DOHH2 (cell line): ENCODE data around the gene MMEL1.
"Not testable (repeated sequence)": the region's sequence is repeated elsewhere in the genome, so short reads cannot be mapped to it uniquely, and the experiment has no call there.

Experiments
- H3F3A ChIP-seq: fragments of 200-600 bp; sonication (generic), shearing (Covaris generic); 2 replicates; pipeline ENCODE4 v1.6.0; 2016; ENCODE audit warnings: antibody characterized with exemption, mild to moderate bottlenecking; ENCODE audit not compliant: control insufficient read depth, insufficient read depth
- H3K27ac ChIP-seq: fragments of 200-600 bp; sonication (generic); 2 replicates; pipeline ENCODE4 v1.5.1; 2014; ENCODE audit warnings: low read depth, mild to moderate bottlenecking, low read length, moderate library complexity
- H3K27me3 ChIP-seq: fragments of 200-600 bp; sonication (generic); 2 replicates; pipeline ENCODE4 v1.6.1; 2014; ENCODE audit warnings: mild to moderate bottlenecking, low read length, mixed read lengths; ENCODE audit not compliant: control insufficient read depth
- H3K36me3 ChIP-seq: fragments of 200-600 bp; sonication (generic); 2 replicates; pipeline ENCODE4 v1.6.1; 2014; ENCODE audit warnings: mild to moderate bottlenecking, low read length, moderate library complexity, mixed read lengths; ENCODE audit not compliant: control insufficient read depth
- H3K4me1 ChIP-seq: fragments of 200-600 bp; sonication (generic); 2 replicates; pipeline ENCODE4 v1.6.1; 2014; ENCODE audit warnings: mild to moderate bottlenecking, low read length, mixed read lengths; ENCODE audit not compliant: control insufficient read depth
- H3K4me2 ChIP-seq: fragments of 200-600 bp; sonication (generic); 2 replicates; pipeline ENCODE4 v1.6.0; 2014; ENCODE audit warnings: mild to moderate bottlenecking, low read length, moderate library complexity
- H3K4me3 ChIP-seq: fragments of 200-600 bp; sonication (generic); 2 replicates; pipeline ENCODE4 v1.5.1; 2014; ENCODE audit warnings: mild to moderate bottlenecking, low read length, mixed read lengths
- H3K79me2 ChIP-seq: fragments of 200-600 bp; sonication (generic); 2 replicates; pipeline ENCODE4 v1.6.1; 2014; ENCODE audit warnings: mild to moderate bottlenecking, low read length, mixed read lengths; ENCODE audit not compliant: control insufficient read depth
- H3K9me2 ChIP-seq: fragments of 200-600 bp; sonication (generic); replicated peaks from 2 replicates; pipeline ENCODE4 v1.6.1; 2014; ENCODE audit warnings: mild to moderate bottlenecking, low read length, mixed read lengths; ENCODE audit not compliant: control insufficient read depth
- H3K9me3 ChIP-seq: fragments of 200-600 bp; sonication (generic); 2 replicates; pipeline ENCODE4 v1.6.1; 2014; ENCODE audit warnings: antibody characterized with exemption, low read length, mixed read lengths; ENCODE audit not compliant: control insufficient read depth, insufficient read depth
- H4K20me1 ChIP-seq: fragments of 200-600 bp; sonication (generic); 2 replicates; pipeline ENCODE4 v1.6.0; 2014; ENCODE audit warnings: low read depth, mild to moderate bottlenecking, antibody characterized with exemption, low read length, moderate library complexity; ENCODE audit not compliant: control insufficient read depth, insufficient read depth
- EZH2phosphoT487 ChIP-seq: fragments of 200-600 bp; sonication (generic); IDR thresholded peaks from 2 replicates; pipeline ENCODE4 v1.6.1; 2017; ENCODE audit warnings: borderline replicate concordance, mild to moderate bottlenecking, antibody characterized with exemption, low read length, moderate library complexity, mixed read lengths
- TF ChIP-seq, protein P1 (sequence below): fragments of 200-600 bp; sonication (generic); IDR thresholded peaks from one replicate; pipeline ENCODE4 v1.5.1; 2014; ENCODE audit warnings: antibody characterized with exemption, mild to moderate bottlenecking, low read depth, low read length; ENCODE audit not compliant: poor library complexity, severe bottlenecking

Gene MMEL1

DNA sequence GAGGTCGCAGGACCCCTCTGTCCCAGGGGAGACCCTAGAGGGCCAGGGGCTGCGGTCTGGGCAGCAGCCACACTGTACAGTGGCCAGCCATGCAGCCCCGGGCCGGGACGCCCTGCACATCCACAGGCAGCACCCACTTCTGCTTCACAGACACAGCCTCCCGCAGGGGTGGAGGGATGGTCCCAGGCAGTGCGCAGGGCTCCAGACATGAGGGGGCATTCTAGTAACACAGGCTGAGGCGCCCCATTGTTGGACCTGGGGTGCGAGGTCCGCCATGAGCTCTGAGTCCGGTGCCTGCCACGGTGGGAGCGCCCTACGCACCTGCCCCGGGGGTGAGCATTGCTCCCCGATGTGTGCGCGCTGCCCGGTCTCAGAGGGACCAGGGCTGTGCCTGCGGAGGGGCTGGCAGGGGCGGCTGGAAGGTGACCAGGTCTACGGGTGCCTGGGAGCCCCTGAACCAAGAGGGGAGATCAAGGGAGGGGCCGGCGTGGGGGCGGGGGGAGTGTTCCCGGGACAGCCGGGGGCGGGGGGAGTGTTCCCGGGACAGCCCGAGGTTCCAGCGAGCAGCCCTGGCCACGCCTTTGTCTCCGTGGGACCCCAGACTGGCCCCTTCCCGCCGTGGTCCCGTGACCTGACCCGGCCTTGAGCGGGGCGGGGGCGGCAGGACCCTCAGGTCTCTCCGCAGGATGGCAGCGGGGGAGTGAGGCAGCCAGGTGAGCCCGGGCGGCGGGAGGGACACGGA lies 4.5 kb downstream of the MMEL1 start:
- no peak for TF ChIP-seq EZH2phosphoT487
- TF ChIP-seq, protein P1, sequence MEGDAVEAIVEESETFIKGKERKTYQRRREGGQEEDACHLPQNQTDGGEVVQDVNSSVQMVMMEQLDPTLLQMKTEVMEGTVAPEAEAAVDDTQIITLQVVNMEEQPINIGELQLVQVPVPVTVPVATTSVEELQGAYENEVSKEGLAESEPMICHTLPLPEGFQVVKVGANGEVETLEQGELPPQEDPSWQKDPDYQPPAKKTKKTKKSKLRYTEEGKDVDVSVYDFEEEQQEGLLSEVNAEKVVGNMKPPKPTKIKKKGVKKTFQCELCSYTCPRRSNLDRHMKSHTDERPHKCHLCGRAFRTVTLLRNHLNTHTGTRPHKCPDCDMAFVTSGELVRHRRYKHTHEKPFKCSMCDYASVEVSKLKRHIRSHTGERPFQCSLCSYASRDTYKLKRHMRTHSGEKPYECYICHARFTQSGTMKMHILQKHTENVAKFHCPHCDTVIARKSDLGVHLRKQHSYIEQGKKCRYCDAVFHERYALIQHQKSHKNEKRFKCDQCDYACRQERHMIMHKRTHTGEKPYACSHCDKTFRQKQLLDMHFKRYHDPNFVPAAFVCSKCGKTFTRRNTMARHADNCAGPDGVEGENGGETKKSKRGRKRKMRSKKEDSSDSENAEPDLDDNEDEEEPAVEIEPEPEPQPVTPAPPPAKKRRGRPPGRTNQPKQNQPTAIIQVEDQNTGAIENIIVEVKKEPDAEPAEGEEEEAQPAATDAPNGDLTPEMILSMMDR = no peak
- H3K4me2 ChIP-seq = no peak overlapping the region
- no peaks in the 10 kb centered on the region for H3K27me3 ChIP-seq
- H3F3A ChIP-seq = no peaks in the 10 kb centered on the region
- no peaks in the 10 kb centered on the region for H3K79me2 ChIP-seq
- no peaks in the 10 kb centered on the region for H4K20me1 ChIP-seq
- H3K9me2 ChIP-seq = no peaks in the 10 kb centered on the region
- H3K36me3 ChIP-seq = no peaks in the 10 kb centered on the region
- no peak overlapping the region for H3K27ac ChIP-seq
- peaks cover 15% of the 10 kb centered on the region for H3K9me3 ChIP-seq
- no peaks in the 10 kb centered on the region for H3K4me1 ChIP-seq
- H3K4me3 ChIP-seq = no peak overlapping the region

DNA sequence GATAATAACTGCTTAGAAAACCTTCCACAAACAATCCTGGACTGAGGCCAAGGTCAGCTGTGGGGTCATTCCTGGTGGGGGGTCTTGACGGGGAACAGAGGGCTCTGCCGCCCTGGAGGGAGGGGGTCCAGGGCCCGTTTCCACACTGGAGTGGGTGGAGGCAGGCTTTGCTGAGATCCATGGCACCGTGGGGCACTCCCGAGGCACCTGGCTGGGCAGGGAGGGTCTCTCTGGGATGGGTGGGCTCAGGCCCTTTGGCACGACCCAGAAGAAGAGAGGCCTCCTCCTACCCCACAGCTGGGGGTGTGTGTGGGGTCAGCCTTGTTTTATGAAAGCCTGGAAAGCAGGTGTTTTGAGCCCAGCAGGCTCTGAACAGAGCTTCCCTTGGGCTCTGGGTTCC lies 5.1 kb downstream of the MMEL1 start:
- no peaks in the 10 kb centered on the region for H3F3A ChIP-seq
- H3K4me3 ChIP-seq = no peak overlapping the region
- peaks cover 15% of the 10 kb centered on the region for H3K9me3 ChIP-seq
- no peak overlapping the region for H3K4me2 ChIP-seq
- no peaks in the 10 kb centered on the region for H3K36me3 ChIP-seq
- H3K4me1 ChIP-seq = no peaks in the 10 kb centered on the region
- no peaks in the 10 kb centered on the region for H3K79me2 ChIP-seq
- H3K27me3 ChIP-seq = no peaks in the 10 kb centered on the region
- H3K9me2 ChIP-seq = no peaks in the 10 kb centered on the region
- TF ChIP-seq EZH2phosphoT487 = no peak
- TF ChIP-seq, protein P1 = no peak
- no peak overlapping the region for H3K27ac ChIP-seq
- no peaks in the 10 kb centered on the region for H4K20me1 ChIP-seq

DNA sequence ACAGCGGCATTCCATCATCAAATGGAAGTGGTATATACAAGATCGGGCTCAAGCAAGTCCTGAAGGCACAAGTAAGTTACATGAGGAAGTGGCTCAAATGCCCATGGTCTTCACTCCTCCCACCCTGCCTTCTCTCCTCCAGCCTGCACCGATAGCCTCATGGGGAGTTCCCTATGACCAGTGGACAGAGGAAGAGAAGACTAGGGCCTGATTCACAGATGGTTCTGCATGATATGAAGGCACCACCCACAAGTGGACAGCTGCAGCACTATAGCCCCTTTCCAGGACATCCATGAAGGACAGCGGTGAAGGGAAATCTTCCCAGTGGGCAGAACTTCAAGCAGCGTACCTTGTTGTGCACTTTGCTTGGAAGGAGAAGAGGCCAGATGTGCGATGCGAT lies 7.1 kb downstream of the MMEL1 start:
- H3K9me2 ChIP-seq, H3K27me3 ChIP-seq, H3K4me3 ChIP-seq, H3K27ac ChIP-seq, H3K36me3 ChIP-seq, H3K4me1 ChIP-seq, H3F3A ChIP-seq, H3K79me2 ChIP-seq, H3K4me2 ChIP-seq, H4K20me1 ChIP-seq: not testable (repeated sequence)
- peaks cover 11% of the 10 kb centered on the region for H3K9me3 ChIP-seq

DNA sequence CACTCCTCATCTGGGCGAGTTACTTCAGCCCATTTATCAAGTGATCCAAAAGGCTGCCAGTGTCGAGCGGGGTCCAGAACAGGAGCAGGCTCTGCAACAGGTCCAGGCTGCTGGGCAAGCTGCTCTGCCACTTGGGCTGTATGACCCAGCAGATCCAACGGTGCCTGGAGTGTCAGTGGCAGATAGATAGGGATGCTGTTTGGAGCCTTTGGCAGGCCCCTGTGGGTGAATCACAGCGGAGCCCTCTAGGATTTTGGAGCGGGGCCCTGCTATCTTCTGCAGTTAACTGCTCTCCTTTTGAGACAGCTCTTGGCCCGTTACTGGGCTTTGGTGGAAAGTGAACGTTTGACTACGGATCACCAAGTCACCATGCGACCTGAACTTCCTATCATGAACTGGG lies 7.5 kb downstream of the MMEL1 start:
- Histone ChIP-seq H3K9me2 (no peaks in the 10 kb centered on the region), H3K4me3 (no peak overlapping the region), H3K36me3 (no peaks in the 10 kb centered on the region), H3K27ac (no peak overlapping the region), H3K79me2 (no peaks in the 10 kb centered on the region), H4K20me1 (no peaks in the 10 kb centered on the region), H3F3A (no peaks in the 10 kb centered on the region), H3K4me2 (no peak overlapping the region), H3K4me1 (no peaks in the 10 kb centered on the region), H3K27me3 (no peaks in the 10 kb centered on the region), H3K9me3 (peaks cover 7% of the 10 kb centered on the region; the same call in 1 of the 2 replicates)
- no peak for TF ChIP-seq EZH2phosphoT487
- TF ChIP-seq, protein P1 = no peak
